ENCODE measurements around the gene TUBG2.
A peak's percentile ranks its signal among the peaks of the same experiment; 100 is the strongest.
"Not testable (repeated sequence)": the region's sequence is repeated elsewhere in the genome, so short reads cannot be mapped to it uniquely, and the experiment has no call there.

TUBG2 gene

DNA sequence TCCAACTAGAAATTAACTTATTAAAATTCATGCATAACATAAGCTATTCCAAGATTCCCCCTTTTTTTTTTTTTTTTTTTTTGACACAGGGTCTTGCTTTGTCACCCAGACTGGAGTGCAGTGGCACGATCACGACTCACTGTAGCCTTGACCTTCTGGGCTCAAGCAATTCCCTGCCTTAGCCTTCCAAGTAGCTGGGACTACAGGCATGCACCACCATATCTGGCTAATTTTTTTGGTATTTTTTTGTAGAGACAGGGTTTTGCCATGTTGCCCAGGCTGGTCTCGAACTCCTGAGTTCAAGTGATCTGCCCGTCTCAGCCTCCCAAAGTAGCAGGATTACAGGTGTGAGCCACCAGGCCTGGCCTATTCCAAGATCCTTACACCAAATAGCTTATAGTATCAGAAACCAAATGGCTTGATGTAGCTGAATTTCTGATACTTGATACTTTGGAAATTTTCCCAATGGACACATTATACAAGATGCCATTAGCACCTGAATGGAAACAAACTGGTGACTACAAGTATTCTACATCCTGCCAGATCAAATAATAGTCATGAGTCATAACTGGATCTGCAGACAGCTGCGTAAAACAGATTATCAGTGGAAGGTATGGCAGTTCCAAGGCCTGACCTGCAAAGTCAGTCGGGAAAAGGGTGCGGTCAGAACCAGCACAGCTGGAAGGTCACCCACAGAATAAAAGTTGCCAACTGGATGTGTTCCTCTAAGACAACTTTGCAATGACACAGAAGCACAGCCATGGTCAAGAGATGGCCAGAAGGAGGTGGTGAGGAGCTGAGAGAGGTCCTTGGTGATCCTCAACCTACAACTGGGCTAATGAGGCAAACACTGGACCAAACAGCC lies 35.1 kb upstream of the TUBG2 start:
- peak; percentile 21; the same call in 1 of the 3 replicates for ATAC-seq
- TF ChIP-seq RARB (CRISPR knock-in tag; IDR thresholded peaks at IDR 0.05): no peak

DNA sequence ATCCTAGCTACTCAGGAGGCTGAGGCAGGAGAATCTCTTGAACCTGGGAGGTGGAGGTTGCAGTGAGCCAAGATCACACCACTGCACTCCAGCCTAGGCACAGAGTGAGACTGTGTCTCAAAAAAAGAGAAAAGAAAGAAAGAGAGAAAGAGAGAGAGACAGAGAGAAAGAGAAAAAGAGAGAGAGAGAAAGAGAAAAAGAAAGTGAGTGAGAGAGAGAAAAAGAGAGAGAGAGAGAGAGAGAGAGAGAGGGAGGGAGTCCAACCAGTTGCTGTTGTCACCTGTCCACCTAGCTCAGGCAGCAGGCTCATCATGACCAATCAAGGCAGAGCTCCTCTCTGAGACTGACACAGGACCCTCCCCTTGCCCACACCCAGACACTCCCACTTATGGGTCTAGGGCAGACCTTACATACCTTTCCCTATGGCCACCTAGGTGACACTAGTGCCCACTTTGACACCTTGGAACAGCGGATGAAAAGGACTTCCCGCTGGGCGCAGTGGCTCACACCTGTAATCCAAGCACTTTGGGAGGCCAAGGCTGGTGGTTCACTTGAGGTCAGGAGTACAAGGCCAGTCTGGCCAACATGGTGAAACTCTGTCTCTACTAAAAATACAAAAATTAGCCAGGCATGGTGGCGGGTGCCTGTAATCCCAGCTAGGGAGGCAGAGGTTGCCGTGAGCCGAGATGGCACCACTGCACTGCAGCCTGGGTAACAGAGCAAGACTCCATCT lies 31.9 kb upstream of the TUBG2 start:
- ATAC-seq: not testable (repeated sequence)

DNA sequence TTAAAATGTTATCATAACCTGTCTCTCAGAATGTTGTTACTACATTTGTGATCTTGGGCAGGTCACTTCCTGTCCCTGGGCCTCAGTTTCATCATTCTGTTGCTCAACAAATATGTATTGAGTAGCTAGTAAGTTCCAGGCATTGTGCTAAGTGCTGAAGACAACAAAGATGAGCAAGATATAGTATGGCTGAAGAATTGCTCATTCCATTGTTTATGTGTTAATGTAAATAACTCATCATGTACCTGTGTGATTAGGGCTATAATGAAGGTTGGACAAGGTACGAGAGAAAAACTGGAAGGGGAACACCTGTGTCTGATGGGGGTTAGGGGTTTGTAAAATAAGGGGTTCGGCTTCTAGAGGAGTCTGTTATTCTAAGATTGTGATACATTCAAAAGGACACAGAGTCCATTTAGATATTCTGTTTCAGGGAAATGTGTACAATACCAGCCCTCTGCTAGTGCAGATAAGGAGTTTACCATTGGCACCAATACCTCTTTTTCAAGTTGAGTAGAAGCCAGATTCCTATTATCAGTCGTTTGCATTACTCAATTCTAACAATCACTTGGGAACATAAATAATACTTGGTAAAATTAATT lies 29.6 kb upstream of the TUBG2 start:
- TF ChIP-seq, protein P1, sequence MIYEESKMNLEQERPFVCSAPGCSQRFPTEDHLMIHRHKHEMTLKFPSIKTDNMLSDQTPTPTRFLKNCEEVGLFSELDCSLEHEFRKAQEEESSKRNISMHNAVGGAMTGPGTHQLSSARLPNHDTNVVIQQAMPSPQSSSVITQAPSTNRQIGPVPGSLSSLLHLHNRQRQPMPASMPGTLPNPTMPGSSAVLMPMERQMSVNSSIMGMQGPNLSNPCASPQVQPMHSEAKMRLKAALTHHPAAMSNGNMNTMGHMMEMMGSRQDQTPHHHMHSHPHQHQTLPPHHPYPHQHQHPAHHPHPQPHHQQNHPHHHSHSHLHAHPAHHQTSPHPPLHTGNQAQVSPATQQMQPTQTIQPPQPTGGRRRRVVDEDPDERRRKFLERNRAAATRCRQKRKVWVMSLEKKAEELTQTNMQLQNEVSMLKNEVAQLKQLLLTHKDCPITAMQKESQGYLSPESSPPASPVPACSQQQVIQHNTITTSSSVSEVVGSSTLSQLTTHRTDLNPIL (CRISPR knock-in tag; IDR thresholded peaks at IDR 0.05; ENCODE audit: low read depth): no peak
- TF ChIP-seq ZFP30 (CRISPR knock-in tag; IDR thresholded peaks at IDR 0.05) (no peak), ZNF8 (CRISPR knock-in tag; IDR thresholded peaks at IDR 0.05) (no peak), ARNTL (CRISPR knock-in tag; IDR thresholded peaks at IDR 0.05; ENCODE audit: borderline replicate concordance, low read depth) (no peak), ZNF70 (CRISPR knock-in tag; IDR thresholded peaks at IDR 0.05) (no peak), ZFP3 (CRISPR knock-in tag; IDR thresholded peaks at IDR 0.05) (no peak)
- no peak for ATAC-seq

DNA sequence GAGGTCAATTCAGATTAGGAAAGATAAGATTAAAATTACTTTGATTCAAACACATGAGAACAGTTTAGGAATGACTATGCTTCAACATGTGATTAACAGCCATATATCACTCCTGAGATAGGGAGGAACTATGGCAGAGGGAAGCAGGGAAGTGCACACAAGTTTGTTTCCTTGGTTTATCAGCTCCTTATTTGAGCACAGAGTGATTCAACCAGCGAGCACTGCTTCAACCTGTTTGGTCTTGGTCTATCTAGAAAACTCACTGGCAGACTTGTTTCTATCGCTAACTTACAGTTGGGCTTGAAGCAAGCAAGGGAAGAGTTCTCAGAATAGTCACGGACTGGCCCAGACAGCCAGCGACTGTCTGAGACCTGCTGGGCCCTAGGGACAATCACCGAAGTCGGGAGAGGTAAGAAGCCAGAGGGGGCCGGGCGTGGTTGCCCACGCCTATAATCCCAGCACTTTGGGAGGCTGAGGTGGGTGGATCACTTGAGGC lies 26.1 kb upstream of the TUBG2 start:
- TF ChIP-seq ZNF565 (CRISPR knock-in tag; conservative IDR thresholded peaks at IDR 0.05; ENCODE audit: low read depth) (no peak), CSDC2 (CRISPR knock-in tag; IDR thresholded peaks at IDR 0.05) (no peak), RARB (CRISPR knock-in tag; IDR thresholded peaks at IDR 0.05) (no peak), ZFP3 (CRISPR knock-in tag; IDR thresholded peaks at IDR 0.05) (no peak)
- TF ChIP-seq, protein P2, sequence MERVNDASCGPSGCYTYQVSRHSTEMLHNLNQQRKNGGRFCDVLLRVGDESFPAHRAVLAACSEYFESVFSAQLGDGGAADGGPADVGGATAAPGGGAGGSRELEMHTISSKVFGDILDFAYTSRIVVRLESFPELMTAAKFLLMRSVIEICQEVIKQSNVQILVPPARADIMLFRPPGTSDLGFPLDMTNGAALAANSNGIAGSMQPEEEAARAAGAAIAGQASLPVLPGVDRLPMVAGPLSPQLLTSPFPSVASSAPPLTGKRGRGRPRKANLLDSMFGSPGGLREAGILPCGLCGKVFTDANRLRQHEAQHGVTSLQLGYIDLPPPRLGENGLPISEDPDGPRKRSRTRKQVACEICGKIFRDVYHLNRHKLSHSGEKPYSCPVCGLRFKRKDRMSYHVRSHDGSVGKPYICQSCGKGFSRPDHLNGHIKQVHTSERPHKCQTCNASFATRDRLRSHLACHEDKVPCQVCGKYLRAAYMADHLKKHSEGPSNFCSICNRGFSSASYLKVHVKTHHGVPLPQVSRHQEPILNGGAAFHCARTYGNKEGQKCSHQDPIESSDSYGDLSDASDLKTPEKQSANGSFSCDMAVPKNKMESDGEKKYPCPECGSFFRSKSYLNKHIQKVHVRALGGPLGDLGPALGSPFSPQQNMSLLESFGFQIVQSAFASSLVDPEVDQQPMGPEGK (CRISPR knock-in tag; IDR thresholded peaks at IDR 0.05; ENCODE audit: borderline replicate concordance): no peak
- TF ChIP-seq, protein P1 (CRISPR knock-in tag; IDR thresholded peaks at IDR 0.05; ENCODE audit: low read depth): no peak
- TF ChIP-seq, protein P3, sequence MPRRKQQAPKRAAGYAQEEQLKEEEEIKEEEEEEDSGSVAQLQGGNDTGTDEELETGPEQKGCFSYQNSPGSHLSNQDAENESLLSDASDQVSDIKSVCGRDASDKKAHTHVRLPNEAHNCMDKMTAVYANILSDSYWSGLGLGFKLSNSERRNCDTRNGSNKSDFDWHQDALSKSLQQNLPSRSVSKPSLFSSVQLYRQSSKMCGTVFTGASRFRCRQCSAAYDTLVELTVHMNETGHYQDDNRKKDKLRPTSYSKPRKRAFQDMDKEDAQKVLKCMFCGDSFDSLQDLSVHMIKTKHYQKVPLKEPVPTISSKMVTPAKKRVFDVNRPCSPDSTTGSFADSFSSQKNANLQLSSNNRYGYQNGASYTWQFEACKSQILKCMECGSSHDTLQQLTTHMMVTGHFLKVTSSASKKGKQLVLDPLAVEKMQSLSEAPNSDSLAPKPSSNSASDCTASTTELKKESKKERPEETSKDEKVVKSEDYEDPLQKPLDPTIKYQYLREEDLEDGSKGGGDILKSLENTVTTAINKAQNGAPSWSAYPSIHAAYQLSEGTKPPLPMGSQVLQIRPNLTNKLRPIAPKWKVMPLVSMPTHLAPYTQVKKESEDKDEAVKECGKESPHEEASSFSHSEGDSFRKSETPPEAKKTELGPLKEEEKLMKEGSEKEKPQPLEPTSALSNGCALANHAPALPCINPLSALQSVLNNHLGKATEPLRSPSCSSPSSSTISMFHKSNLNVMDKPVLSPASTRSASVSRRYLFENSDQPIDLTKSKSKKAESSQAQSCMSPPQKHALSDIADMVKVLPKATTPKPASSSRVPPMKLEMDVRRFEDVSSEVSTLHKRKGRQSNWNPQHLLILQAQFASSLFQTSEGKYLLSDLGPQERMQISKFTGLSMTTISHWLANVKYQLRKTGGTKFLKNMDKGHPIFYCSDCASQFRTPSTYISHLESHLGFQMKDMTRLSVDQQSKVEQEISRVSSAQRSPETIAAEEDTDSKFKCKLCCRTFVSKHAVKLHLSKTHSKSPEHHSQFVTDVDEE (CRISPR knock-in tag; IDR thresholded peaks at IDR 0.05): no peak

DNA sequence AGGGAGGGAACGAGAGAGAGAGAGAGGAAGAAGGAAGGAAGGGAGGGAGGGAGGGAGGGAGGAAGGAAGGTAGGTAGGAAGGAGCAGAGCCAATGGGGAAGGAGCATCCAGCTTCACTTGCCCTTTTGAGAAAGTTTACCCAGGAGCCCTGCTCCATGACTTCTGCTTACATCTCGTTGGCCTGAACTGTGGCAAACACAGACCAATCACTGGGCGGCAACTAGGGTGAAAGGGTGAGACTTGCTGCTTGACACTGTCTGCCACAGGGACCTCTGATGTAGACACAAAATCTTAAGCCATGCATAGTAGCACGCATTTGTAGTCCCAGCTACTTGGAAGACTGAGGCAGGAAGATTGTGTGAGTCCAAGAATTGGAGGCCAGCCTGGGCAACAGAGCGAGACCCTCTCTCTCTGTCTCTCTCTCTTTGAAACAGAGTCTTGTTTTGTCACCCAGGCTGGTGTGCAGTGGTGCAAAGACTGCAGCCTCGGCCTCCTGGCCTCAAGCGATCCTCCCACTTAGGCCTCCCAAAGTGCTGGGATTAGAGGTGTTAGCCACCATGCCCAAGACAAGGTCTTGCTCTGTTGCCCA lies 19.5 kb upstream of the TUBG2 start:
- no peak for ATAC-seq
- TF ChIP-seq SNAI2 (CRISPR knock-in tag; IDR thresholded peaks at IDR 0.05) (no peak), BACH2 (CRISPR knock-in tag; IDR thresholded peaks at IDR 0.05; ENCODE audit: borderline replicate concordance) (no peak), PPARA (CRISPR knock-in tag; IDR thresholded peaks at IDR 0.05; ENCODE audit: borderline replicate concordance) (no peak), ESRRG (CRISPR knock-in tag; IDR thresholded peaks at IDR 0.05) (no peak), ZC3H10 (CRISPR knock-in tag; IDR thresholded peaks at IDR 0.05) (no peak)
- TF ChIP-seq, protein P1 (CRISPR knock-in tag; IDR thresholded peaks at IDR 0.05; ENCODE audit: low read depth): no peak
- TF ChIP-seq, protein P3 (CRISPR knock-in tag; IDR thresholded peaks at IDR 0.05): no peak

More for the DNA sequence above, 26.1 kb upstream of the TUBG2 start:
- ATAC-seq: no peak
